MCF 10A (cell line): ENCODE measurements around the gene RERE. TPM values are rescaled to one million over a fixed set of nuclear protein-coding genes. Genes with fewer than 3 reads are reported as not detected.
A peak's percentile ranks its signal among the peaks of the same experiment; 100 is the strongest.

Experiments used
- BruUV-seq: library from RNA; stranded (reverse); fragments of 400-500 nt; replicated peaks from 2 replicates; lab custom pipeline; 2021; lab: Mats Ljungman, UMichigan
- CTCF ChIA-PET: fragments of 300-600 bp; sonication (Branson Sonifier 250); formaldehyde crosslinking; extraction: SDS; loops from one replicate; lab custom pipeline; 2021; ENCODE audit warnings: antibody characterized with exemption, inconsistent platforms; lab: Yijun Ruan, JAX
- POLR2A ChIA-PET: fragments of 300-600, 350-650 bp; sonication (Branson Sonifier 250); formaldehyde crosslinking; extraction: SDS; loops from one replicate; lab custom pipeline; 2020; ENCODE audit warnings: antibody characterized with exemption, inconsistent platforms; lab: Yijun Ruan, JAX
- DNase-seq: peaks from one replicate; pipeline ENCODE4 v3.0.0-alpha.2; 2018; ENCODE audit not compliant: unreplicated experiment
- H3K27ac Mint-ChIP-seq: one replicate; pipeline ENCODE4 v1.8.0; 2022; ENCODE audit warnings: mild to moderate bottlenecking, low read depth, mixed read lengths; ENCODE audit not compliant: unreplicated experiment
- H3K27me3 Mint-ChIP-seq: one replicate; pipeline ENCODE4 v1.8.0; 2022; ENCODE audit warnings: mixed read lengths; ENCODE audit not compliant: insufficient read depth, unreplicated experiment
- H3K36me3 Mint-ChIP-seq: one replicate; pipeline ENCODE4 v1.8.0; 2022; ENCODE audit warnings: mild to moderate bottlenecking, moderate library complexity, mixed read lengths; ENCODE audit not compliant: insufficient read depth, unreplicated experiment
- H3K4me1 Mint-ChIP-seq: one replicate; pipeline ENCODE4 v1.8.0; 2022; ENCODE audit warnings: mixed read lengths; ENCODE audit not compliant: insufficient read depth, unreplicated experiment
- H3K4me3 Mint-ChIP-seq: one replicate; pipeline ENCODE4 v1.8.0; 2022; ENCODE audit warnings: mild to moderate bottlenecking, moderate library complexity, mixed read lengths; ENCODE audit not compliant: unreplicated experiment
- H3K9me3 Mint-ChIP-seq: one replicate; pipeline ENCODE4 v1.8.0; 2022; ENCODE audit warnings: mixed read lengths; ENCODE audit not compliant: unreplicated experiment
- CTCF ChIP-seq: fragments of 200-600 bp; IDR thresholded peaks from one replicate; pipeline ENCODE4 v1.8.0; 2022; ENCODE audit warnings: antibody characterized with exemption, mild to moderate bottlenecking; ENCODE audit not compliant: unreplicated experiment
- intact Hi-C: fragments of 100-400 bp; cut with micrococcal nuclease; formaldehyde crosslinking; loops from 2 replicates; pipeline ENCODE4 v1.14.1; 2022
- total RNA-seq: library from RNA; stranded (reverse); gene quantifications from 2 replicates; pipeline ENCODE4 v1.2.3, GENCODE V29; 2022

RERE gene
- total RNA-seq, 1 experiment from 2014 or later = 48.4 TPM

- Mint-ChIP-seq H3K27me3 (no peaks in the 10 kb centered on the region), H3K9me3 (peaks cover 13% of the 10 kb centered on the region), H3K27ac (peak overlapping the region; percentile 28), H3K4me3 (no peak overlapping the region), H3K4me1 (peaks cover 12% of the 10 kb centered on the region), H3K36me3 (peaks cover 16% of the 10 kb centered on the region)
- POLR2A ChIA-PET = interaction anchor here (0.5 to 1.3 kb wide), 3 partner anchors 9 to 74 kb away, joined by 3 to 4 read pairs (median 3); no protein-coding TSS in a partner anchor
- no peak for DNase-seq
- intact Hi-C loops = no loop called here
- no peak for TF ChIP-seq CTCF
- BruUV-seq = no TSS peak
- CTCF ChIA-PET = no interaction called here
Observed at GRCh38 chr1:8739377-8739776, 78.1 kb downstream of the RERE start.

GRCh38 chr1:8736927-8737326, 80.5 kb downstream of the RERE start:
- Mint-ChIP-seq H3K9me3 (peaks cover 13% of the 10 kb centered on the region), H3K27ac (no peak overlapping the region), H3K4me3 (no peak overlapping the region), H3K36me3 (peaks cover 22% of the 10 kb centered on the region), H3K4me1 (peaks cover 12% of the 10 kb centered on the region), H3K27me3 (no peaks in the 10 kb centered on the region)
- ChIA-PET POLR2A (interaction anchor here (0.6 to 2.2 kb wide), 3 partner anchors 12 to 132 kb away, joined by 3 to 9 read pairs (median 3); no protein-coding TSS in a partner anchor), CTCF (no interaction called here)
- intact Hi-C loops = no loop called here
- no TSS peak for BruUV-seq
- DNase-seq = no peak
- TF ChIP-seq CTCF = no peak

- ChIA-PET CTCF (interaction anchor here (0.5 to 2.7 kb wide), 4 partner anchors 63 to 758 kb away, joined by 3 to 20 read pairs (median 4); no protein-coding TSS in a partner anchor), POLR2A (interaction anchor here (0.6 to 3.2 kb wide), 17 partner anchors 9 to 208 kb away, joined by 3 to 20 read pairs (median 3); partner anchors contain the start of gene RERE)
- peaks cover 15% of the 10 kb centered on the region for H3K36me3 Mint-ChIP-seq
- peak; percentile 96 for DNase-seq
- no peak overlapping the region for H3K27ac Mint-ChIP-seq
- no peak for TF ChIP-seq CTCF
- H3K4me1 Mint-ChIP-seq = peaks cover 6% of the 10 kb centered on the region
- H3K27me3 Mint-ChIP-seq = no peaks in the 10 kb centered on the region
- intact Hi-C loops = loop anchor here (2.0 kb wide), 1 partner anchor 115 kb away; no protein-coding TSS in a partner anchor
- BruUV-seq = no TSS peak
- no peak overlapping the region for H3K4me3 Mint-ChIP-seq
- peaks cover 7% of the 10 kb centered on the region for H3K9me3 Mint-ChIP-seq
Observed at GRCh38 chr1:8733484-8733883, 84.0 kb downstream of the RERE start.

- intact Hi-C loops = no loop called here
- POLR2A ChIA-PET = interaction anchor here (0.7 to 1.9 kb wide), 5 partner anchors 14 to 86 kb away, joined by 3 to 7 read pairs (median 5); partner anchors contain the start of gene RERE
- BruUV-seq = no TSS peak
- Mint-ChIP-seq H3K9me3 (peaks cover 7% of the 10 kb centered on the region), H3K4me1 (peaks cover 11% of the 10 kb centered on the region), H3K36me3 (peaks cover 11% of the 10 kb centered on the region), H3K27ac (no peak overlapping the region), H3K4me3 (no peak overlapping the region), H3K27me3 (no peaks in the 10 kb centered on the region)
- TF ChIP-seq CTCF = no peak
- no peak for DNase-seq
- CTCF ChIA-PET = interaction anchor here (0.6 to 3.5 kb wide), 5 partner anchors 19 to 495 kb away, joined by 3 to 12 read pairs (median 5); no protein-coding TSS in a partner anchor
Observed at GRCh38 chr1:8731162-8731561, 86.3 kb downstream of the RERE start.
